HG03575 (cell line): Measurements from ENCODE around the gene SLC4A4.

Source experiments
- ATAC-seq: cut with Tn5 transposase; IDR thresholded peaks from one replicate; pipeline ENCODE4 v1.9.1; 2021; ENCODE audit not compliant: unreplicated experiment, insufficient number of reproducible peaks, low FRiP score; ENCODE audit errors: extremely low read depth

Gene SLC4A4

GRCh38 chr4:71338846-71339593 is at the start of gene SLC4A4:
Gene SLC4A4 (plus strand): TSS chr4:71339020.
- ATAC-seq: peak; percentile 100

- no peak for ATAC-seq
Measured at GRCh38 chr4:71290074-71290473, 48.7 kb upstream of the SLC4A4 start.

- ATAC-seq: no peak
Measured at GRCh38 chr4:71290476-71290875, 48.3 kb upstream of the SLC4A4 start.

GRCh38 chr4:71292228-71292627 is 46.6 kb upstream of the SLC4A4 start:
- no peak for ATAC-seq

- ATAC-seq: no peak
Measured at GRCh38 chr4:71293705-71294104, 45.1 kb upstream of the SLC4A4 start.

GRCh38 chr4:71294301-71294700 is 44.5 kb upstream of the SLC4A4 start:
- no peak for ATAC-seq

GRCh38 chr4:71296945-71297344 is 41.9 kb upstream of the SLC4A4 start:
- no peak for ATAC-seq

- ATAC-seq: no peak
Measured at GRCh38 chr4:71300362-71300761, 38.5 kb upstream of the SLC4A4 start.

GRCh38 chr4:71300964-71301363 is 37.9 kb upstream of the SLC4A4 start:
- no peak for ATAC-seq

- no peak for ATAC-seq
Measured at GRCh38 chr4:71303287-71303686, 35.5 kb upstream of the SLC4A4 start.

GRCh38 chr4:71303850-71304249 is 35.0 kb upstream of the SLC4A4 start:
- ATAC-seq: no peak

- no peak for ATAC-seq
Measured at GRCh38 chr4:71304289-71304850, 34.5 kb upstream of the SLC4A4 start.

- no peak for ATAC-seq
Measured at GRCh38 chr4:71307729-71308128, 31.1 kb upstream of the SLC4A4 start.

- no peak for ATAC-seq
Measured at GRCh38 chr4:71322425-71322824, 16.4 kb upstream of the SLC4A4 start.

- no peak for ATAC-seq
Measured at GRCh38 chr4:71333368-71333767, 5.5 kb upstream of the SLC4A4 start.

GRCh38 chr4:71333960-71334359 is 4.9 kb upstream of the SLC4A4 start:
- no peak for ATAC-seq

- no peak for ATAC-seq
Measured at GRCh38 chr4:71334465-71334882, 4.3 kb upstream of the SLC4A4 start.

GRCh38 chr4:71343670-71344466 is 5.0 kb downstream of the SLC4A4 start:
- ATAC-seq: no peak

GRCh38 chr4:71346710-71347109 is 7.9 kb downstream of the SLC4A4 start:
- ATAC-seq: no peak

- no peak for ATAC-seq
Measured at GRCh38 chr4:71348586-71348985, 9.8 kb downstream of the SLC4A4 start.
